ENCODE data around the gene GNL1.

GNL1 gene

DNA sequence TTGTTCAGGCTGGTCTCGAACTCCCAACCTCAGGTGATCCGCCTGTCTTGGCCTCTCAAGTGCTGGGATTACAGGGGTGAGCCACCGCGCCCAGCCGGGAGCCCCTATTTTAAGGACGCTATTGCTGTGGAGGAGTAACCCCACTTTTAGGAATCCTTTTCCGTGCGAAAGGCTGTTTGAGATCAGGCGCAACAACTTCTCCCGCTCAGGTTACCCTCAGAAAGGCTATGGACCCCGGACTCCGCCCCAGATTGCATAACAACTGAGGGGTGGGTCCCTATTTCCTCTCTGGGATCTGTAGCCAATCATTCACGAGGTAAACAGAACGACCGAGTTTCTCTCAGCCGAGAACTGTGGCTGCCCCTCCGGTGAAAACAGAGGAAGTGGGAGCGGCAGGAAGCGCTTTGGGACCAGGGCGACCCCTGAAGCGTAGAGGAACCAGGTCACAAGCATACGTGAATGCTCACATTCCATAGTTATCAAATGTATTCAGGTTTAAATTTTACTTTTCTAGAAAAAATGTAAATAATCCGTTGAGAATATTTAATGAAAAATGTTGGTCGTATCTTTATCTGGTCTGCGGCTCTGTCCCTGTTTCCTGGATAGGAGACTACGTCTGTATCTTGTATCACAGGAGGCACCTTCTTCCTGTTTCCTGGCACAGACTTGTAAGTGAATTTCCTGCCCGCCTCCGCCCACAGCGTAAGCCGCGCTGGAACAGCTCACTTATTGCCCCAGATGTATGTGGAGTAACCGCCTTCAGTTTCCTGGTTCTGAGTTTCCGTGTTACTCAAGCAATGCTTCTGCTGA is 40.1 kb downstream of the GNL1 start:
- ChIA-PET POLR2A (interaction anchor here (0.6 to 1.9 kb wide), 4 partner anchors 12 to 42 kb away, joined by 3 to 7 read pairs (median 4); no protein-coding TSS in a partner anchor), CTCF (interaction anchor here (0.6 kb wide), 1 partner anchor 17 kb away, joined by 3 read pairs; no protein-coding TSS in a partner anchor)
- TF ChIP-seq, protein P1, sequence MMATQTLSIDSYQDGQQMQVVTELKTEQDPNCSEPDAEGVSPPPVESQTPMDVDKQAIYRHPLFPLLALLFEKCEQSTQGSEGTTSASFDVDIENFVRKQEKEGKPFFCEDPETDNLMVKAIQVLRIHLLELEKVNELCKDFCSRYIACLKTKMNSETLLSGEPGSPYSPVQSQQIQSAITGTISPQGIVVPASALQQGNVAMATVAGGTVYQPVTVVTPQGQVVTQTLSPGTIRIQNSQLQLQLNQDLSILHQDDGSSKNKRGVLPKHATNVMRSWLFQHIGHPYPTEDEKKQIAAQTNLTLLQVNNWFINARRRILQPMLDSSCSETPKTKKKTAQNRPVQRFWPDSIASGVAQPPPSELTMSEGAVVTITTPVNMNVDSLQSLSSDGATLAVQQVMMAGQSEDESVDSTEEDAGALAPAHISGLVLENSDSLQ (IDR thresholded peaks at IDR 0.05): no peak
- TF ChIP-seq SUZ12 (IDR thresholded peaks at IDR 0.05) (no peak), ELF4 (IDR thresholded peaks at IDR 0.05) (0 out of 2 replicates have a peak, but pooled peaks have one; percentile 14)
- peak; percentile 82 for DNase-seq (ENCODE audit: extremely low spot score)

- no peak for DNase-seq (ENCODE audit: extremely low spot score)
- TF ChIP-seq ELF4 (IDR thresholded peaks at IDR 0.05) (no peak), TARDBP (IDR thresholded peaks at IDR 0.05) (no peak), FOXA1 (IDR thresholded peaks at IDR 0.05) (no peak), L3MBTL2 (conservative IDR thresholded peaks at IDR 0.05) (no peak), ARNT (IDR thresholded peaks at IDR 0.05) (no peak), SP1 (IDR thresholded peaks at IDR 0.05) (no peak), FOXK2 (IDR thresholded peaks at IDR 0.05) (no peak), LEF1 (IDR thresholded peaks at IDR 0.05; ENCODE audit: borderline replicate concordance) (no peak), ZNF384 (IDR thresholded peaks at IDR 0.05) (no peak), NFRKB (IDR thresholded peaks at IDR 0.05) (no peak), BHLHE40 (IDR thresholded peaks at IDR 0.05; ENCODE audit: borderline replicate concordance) (no peak), CTBP1 (IDR thresholded peaks at IDR 0.05; ENCODE audit: borderline replicate concordance) (no peak), FOXM1 (IDR thresholded peaks at IDR 0.05; ENCODE audit: borderline replicate concordance) (no peak)
- TF ChIP-seq, protein P1 (IDR thresholded peaks at IDR 0.05): no peak
- POLR2A ChIA-PET: no interaction called here
- CTCF ChIA-PET: interaction anchor here (1.3 kb wide), 1 partner anchor 26 kb away, joined by 4 read pairs; no protein-coding TSS in a partner anchor
Observed at GRCh38 chr6:30515106-30515505, 41.2 kb downstream of the GNL1 start.

GRCh38 chr6:30513451-30513850 is 42.8 kb downstream of the GNL1 start:
- no peak for DNase-seq (ENCODE audit: extremely low spot score)
- CTCF ChIA-PET: interaction anchor here (0.6 kb wide), 1 partner anchor 862 kb away, joined by 3 read pairs; no protein-coding TSS in a partner anchor
- POLR2A ChIA-PET: no interaction called here
- no peak for TF ChIP-seq NFRKB (IDR thresholded peaks at IDR 0.05)
- TF ChIP-seq ARNT (IDR thresholded peaks at IDR 0.05): no peak

DNA sequence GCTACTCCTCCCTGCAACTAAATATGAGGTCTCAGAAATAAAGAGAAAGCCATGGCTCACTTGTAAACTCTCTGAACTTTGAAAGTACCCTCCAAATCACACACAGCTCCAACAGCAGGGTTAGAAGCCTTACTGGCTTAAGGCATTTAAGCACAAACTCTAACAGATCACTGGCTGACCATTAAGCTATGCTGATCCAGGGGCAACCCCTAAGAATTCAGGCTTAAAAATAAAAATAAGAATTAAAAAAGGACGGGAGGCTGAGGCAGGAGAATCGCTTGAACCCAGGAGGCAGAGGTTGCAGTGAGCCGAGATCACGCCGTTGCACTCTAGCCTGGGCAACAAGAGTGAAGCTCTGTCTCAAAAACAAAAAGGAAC is 45.1 kb downstream of the GNL1 start:
- CTCF ChIA-PET: interaction anchor here (0.8 kb wide), 2 partner anchors 21 to 30 kb away, joined by 4 read pairs; no protein-coding TSS in a partner anchor
- no peak for DNase-seq (ENCODE audit: extremely low spot score)
- POLR2A ChIA-PET: no interaction called here
- no peak for TF ChIP-seq ZNF384 (IDR thresholded peaks at IDR 0.05)
- TF ChIP-seq BHLHE40 (IDR thresholded peaks at IDR 0.05; ENCODE audit: borderline replicate concordance): no peak
- no peak for TF ChIP-seq ARNT (IDR thresholded peaks at IDR 0.05)
- TF ChIP-seq CTBP1 (IDR thresholded peaks at IDR 0.05; ENCODE audit: borderline replicate concordance): no peak
- no peak for TF ChIP-seq ELF4 (IDR thresholded peaks at IDR 0.05)
- TF ChIP-seq FOXK2 (IDR thresholded peaks at IDR 0.05): no peak
- no peak for TF ChIP-seq HDGF (IDR thresholded peaks at IDR 0.05; ENCODE audit: borderline replicate concordance)
- TF ChIP-seq, protein P1 (IDR thresholded peaks at IDR 0.05): no peak
- TF ChIP-seq L3MBTL2 (conservative IDR thresholded peaks at IDR 0.05): no peak
- no peak for TF ChIP-seq FOXA1 (IDR thresholded peaks at IDR 0.05)
- no peak for TF ChIP-seq SUZ12 (IDR thresholded peaks at IDR 0.05)
- TF ChIP-seq SP1 (IDR thresholded peaks at IDR 0.05): no peak
- TF ChIP-seq TARDBP (IDR thresholded peaks at IDR 0.05): no peak
- TF ChIP-seq LEF1 (IDR thresholded peaks at IDR 0.05; ENCODE audit: borderline replicate concordance): no peak
- TF ChIP-seq FOXM1 (IDR thresholded peaks at IDR 0.05; ENCODE audit: borderline replicate concordance): no peak

DNA sequence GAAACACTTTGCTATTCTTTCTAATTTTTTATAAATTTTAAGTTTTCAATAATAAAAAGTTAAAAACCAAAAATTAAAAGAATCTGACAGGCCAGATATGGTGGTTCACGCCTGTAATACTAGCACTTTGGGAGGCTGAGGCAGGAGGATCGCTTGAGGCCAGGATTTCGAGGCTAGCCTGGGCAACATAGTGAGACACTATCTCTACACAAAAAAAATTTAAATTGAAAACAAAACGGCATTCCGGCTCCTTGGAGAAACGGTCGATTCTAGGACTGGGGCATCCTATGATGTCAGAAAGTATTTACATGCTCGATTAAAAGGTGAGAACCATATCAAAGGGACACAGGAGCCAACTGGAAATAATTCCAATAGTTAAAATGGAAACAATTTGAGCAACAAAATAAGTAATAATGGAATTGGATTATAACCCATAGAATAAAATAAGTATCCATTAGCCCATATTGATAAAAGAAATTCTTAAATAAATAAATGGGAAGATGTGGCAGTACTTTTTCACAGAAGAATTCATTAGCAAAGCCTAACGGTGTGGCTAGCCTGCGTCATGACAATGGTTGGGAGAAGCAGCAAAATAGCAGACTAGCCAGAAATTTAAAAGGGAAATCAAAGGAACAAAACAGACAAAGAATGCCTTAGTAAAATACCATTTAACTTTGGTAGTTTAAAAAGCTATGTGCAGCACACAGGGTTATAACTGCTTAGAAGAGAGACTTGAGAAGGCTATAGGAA is 45.7 kb downstream of the GNL1 start:
- POLR2A ChIA-PET: no interaction called here
- TF ChIP-seq, protein P1 (IDR thresholded peaks at IDR 0.05): no peak
- TF ChIP-seq FOXM1 (IDR thresholded peaks at IDR 0.05; ENCODE audit: borderline replicate concordance): no peak
- TF ChIP-seq ZNF384 (IDR thresholded peaks at IDR 0.05): no peak
- TF ChIP-seq BHLHE40 (IDR thresholded peaks at IDR 0.05; ENCODE audit: borderline replicate concordance): no peak
- TF ChIP-seq SP1 (IDR thresholded peaks at IDR 0.05): no peak
- TF ChIP-seq LEF1 (IDR thresholded peaks at IDR 0.05; ENCODE audit: borderline replicate concordance): no peak
- TF ChIP-seq TARDBP (IDR thresholded peaks at IDR 0.05): no peak
- no peak for TF ChIP-seq SUZ12 (IDR thresholded peaks at IDR 0.05)
- no peak for TF ChIP-seq FOXA1 (IDR thresholded peaks at IDR 0.05)
- TF ChIP-seq L3MBTL2 (conservative IDR thresholded peaks at IDR 0.05): no peak
- no peak for TF ChIP-seq ARNT (IDR thresholded peaks at IDR 0.05)
- no peak for TF ChIP-seq NFRKB (IDR thresholded peaks at IDR 0.05)
- no peak for TF ChIP-seq CTBP1 (IDR thresholded peaks at IDR 0.05; ENCODE audit: borderline replicate concordance)
- CTCF ChIA-PET: interaction anchor here (0.8 kb wide), 2 partner anchors 22 to 31 kb away, joined by 4 read pairs; no protein-coding TSS in a partner anchor
- DNase-seq (ENCODE audit: extremely low spot score): no peak
